EH (cell line): ENCODE measurements around the gene ZNF578.
"Not testable (repeated sequence)": the region's sequence is repeated elsewhere in the genome, so short reads cannot be mapped to it uniquely, and the experiment has no call there.

Experiments
- DNase-seq: peaks from one replicate; pipeline ENCODE4 v3.0.0-alpha.2; 2015; ENCODE audit warnings: low read depth

The ZNF578 gene

GRCh38 chr19:52516191-52516590, 62.8 kb downstream of the ZNF578 start:
- DNase-seq: no peak

DNA sequence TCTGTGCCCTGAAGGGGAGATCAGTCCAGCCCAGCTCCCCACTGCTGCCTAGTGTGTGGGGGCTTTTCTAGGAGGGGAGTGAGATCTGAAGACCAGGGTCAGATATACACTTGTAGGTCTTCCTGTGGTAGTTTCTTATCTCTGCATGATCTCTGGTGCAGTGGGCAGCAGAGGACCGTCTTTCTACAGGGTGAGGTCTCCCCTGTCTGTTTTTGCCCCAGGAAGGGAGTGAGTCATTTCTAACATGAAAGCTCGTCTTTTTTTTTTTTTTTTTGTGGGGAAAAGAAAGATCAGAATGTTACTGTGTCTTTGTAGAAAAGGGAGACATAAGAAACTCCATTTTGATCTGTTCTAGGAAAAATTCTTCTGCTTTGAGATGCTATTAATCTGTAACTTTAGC, 65.3 kb downstream of the ZNF578 start:
- DNase-seq: no peak

- DNase-seq: not testable (repeated sequence)
Observed at GRCh38 chr19:52519175-52519574, 65.8 kb downstream of the ZNF578 start.

GRCh38 chr19:52520013-52520412, 66.7 kb downstream of the ZNF578 start:
- no peak for DNase-seq

GRCh38 chr19:52522551-52522950, 69.2 kb downstream of the ZNF578 start:
- no peak for DNase-seq

DNA sequence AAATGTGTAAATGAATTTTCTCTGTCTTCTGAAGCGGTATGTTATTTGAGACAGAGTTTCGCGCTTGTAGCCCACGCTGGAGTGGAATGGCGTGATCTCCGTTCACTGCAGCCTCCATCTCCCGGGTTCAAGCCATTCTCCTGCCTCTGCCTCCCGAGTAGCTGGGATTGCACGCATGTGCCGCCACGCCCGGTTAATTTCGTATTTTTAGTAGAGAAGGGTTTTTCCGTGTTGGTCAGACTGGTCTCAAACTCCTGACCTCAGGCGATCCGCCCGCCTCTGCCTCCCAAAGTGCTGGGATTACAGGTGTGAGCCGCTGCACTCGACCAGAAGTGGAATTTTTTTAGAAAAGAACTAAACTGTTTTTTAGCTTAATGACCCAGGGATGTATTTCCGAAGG, 70.7 kb downstream of the ZNF578 start:
- no peak for DNase-seq

DNA sequence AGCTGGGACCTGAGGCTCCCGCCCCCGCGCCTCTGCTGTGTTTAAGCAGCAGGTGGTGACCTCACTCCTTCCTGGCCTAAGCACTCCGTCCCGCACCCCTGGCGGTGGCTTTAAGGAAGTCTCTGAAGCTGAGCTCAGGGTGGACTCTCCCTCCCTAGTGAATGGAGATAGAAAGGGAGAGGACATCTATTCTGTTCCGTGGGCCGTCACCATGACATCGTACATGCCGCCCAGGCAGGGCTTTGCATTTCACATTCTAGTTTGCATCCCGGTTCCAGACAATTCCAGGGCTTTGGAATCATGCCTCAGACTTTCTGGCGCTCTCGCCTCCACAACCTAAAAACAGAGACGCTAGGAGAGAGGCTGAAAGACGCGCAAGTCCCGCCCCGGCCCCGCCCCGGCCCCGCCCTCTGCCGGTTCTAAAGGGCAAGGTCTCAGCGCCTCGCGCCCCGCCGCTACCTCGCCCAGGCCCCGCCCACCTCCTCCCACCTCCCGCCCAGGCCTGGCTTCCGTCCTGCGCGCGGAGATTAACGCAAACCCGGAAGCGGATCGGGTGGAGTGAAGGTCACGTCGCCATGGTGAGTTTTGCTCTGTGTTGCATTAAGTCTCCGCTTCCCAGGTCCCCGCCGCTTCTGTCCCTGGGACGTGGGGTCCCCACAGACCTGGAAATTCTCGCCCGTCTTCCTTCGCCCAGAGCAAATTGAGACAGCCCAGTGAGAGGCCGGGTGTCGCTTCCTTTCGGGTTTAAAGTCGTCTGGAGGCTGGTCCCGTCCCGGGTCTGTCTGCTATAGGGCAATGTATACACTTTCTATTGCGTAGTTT, 74.0 kb downstream of the ZNF578 start, which contains the start of gene ZNF808:
TSS of gene ZNF808 (plus strand) at position 535 of the 822 bp plus-strand sequence. CDS start 15,617 bp downstream, outside the sequence.
- peak; percentile 89 for DNase-seq

GRCh38 chr19:52527956-52528351, 74.6 kb downstream of the ZNF578 start:
- peak; percentile 6 for DNase-seq

DNA sequence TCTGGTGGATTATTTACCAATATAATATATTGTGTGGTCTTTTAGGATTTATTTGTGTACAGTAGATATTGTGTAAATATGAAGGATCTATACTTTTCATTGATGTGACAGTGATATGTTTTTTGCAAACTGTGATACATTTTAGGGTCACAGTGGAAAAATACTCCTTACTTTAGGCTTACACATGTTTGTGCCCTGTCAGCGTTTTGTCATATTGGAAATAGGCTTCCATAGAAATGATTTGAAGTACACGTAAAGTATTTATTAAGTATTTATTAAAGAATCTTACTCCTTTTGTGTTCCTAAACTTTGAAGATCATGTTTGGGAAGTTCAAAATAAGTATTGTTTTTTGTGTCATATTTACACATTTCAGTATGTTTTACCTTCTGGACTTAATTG, 79.1 kb downstream of the ZNF578 start:
- DNase-seq: no peak

- no peak for DNase-seq
Observed at GRCh38 chr19:52533901-52534300, 80.5 kb downstream of the ZNF578 start.

GRCh38 chr19:52535385-52535770, 82.0 kb downstream of the ZNF578 start:
- DNase-seq: not testable (repeated sequence)

- DNase-seq: peak; percentile 83
Observed at GRCh38 chr19:52535771-52536447, 82.6 kb downstream of the ZNF578 start.

DNA sequence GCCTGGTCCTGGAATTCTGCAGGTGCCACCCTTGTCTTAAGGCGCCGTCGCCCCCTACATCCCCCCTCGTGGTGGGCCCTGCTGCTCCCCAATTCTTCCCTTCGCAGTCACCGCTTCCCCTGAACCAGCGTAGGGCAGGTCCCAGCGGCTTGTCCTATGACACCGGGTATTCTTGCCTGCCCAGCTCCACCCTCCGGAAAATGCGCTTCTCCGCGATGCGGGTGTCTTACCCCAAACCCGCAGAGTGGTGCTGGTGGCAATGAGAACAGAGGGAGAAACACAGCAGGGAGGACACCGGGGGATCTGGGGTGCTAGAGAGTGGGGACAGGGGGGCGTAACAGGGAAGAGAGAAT, 83.1 kb downstream of the ZNF578 start:
- DNase-seq: peak; percentile 21

- DNase-seq: not testable (repeated sequence)
Observed at GRCh38 chr19:52538815-52539214, 85.5 kb downstream of the ZNF578 start.

- DNase-seq: not testable (repeated sequence)
Observed at GRCh38 chr19:52541176-52541575, 87.8 kb downstream of the ZNF578 start.

DNA sequence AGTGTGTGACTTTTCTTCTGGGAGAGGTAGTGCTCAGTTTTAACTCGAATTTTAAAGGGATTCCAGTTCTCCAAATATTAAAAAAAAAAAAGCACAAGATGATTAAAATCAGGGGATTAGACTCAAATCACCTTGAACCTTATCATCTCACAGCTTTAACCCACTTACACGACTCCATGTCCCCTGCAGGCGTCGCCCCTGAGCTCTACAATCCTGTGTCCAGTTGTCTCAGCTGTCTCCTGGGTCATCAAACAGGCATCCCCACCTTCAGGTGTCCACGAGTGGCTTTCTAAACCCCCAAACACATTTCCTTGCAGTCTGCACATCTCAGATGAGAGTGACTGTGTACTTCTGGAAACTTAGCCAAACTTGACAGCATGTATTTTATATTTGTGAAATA, 88.3 kb downstream of the ZNF578 start:
- DNase-seq: no peak

DNA sequence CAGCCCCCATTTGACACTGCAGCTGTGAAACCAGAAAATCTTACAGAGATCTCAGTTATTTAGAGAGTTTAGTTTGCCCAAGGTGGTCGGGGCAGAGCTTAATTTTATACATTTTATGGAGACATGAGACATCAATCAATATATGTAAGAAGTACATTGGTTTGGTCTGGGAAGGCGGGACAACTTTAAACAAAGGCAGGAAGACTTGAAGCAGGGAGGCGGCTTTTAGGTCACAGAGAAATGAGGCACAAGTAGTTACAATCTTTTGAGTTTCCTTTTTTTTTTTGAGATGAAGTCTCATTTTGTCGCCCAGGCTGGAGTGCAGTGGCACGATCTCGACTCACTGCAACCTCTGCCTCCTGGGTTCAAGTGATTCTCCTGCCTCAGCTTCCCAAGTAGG, 89.2 kb downstream of the ZNF578 start:
- not testable (repeated sequence) for DNase-seq

DNA sequence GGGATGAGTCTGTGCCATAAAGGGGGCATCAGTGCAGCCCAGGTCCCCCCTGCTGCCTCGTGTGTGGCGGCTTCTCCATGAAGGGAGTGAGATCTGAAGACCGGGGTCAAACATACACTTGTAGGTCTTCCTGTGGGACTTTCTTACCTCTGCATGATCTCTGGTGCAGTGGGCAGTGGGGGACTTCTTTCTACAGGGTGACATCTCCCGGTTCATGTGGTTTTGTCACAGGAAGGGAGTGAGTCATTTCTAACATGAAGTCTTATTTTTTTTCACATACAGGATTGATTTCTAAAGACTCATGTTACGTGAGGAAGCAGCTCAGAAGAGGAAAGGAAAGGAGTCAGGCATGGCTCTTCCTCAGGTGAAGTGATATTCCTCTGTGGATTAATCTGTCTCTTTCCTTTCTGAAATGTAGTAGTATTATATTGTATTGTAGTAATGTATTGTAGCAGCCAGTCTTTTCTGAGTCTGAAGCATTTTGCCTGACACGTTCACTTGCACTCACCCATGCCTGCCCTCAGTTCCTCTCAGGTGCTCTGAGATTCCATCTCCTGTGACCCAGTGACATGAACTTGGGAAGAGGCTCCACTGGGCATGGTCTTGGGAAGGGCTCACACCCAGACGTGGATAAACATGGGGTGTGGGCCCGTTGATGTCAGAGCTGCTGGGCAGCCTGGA, 89.8 kb downstream of the ZNF578 start:
- no peak for DNase-seq

DNA sequence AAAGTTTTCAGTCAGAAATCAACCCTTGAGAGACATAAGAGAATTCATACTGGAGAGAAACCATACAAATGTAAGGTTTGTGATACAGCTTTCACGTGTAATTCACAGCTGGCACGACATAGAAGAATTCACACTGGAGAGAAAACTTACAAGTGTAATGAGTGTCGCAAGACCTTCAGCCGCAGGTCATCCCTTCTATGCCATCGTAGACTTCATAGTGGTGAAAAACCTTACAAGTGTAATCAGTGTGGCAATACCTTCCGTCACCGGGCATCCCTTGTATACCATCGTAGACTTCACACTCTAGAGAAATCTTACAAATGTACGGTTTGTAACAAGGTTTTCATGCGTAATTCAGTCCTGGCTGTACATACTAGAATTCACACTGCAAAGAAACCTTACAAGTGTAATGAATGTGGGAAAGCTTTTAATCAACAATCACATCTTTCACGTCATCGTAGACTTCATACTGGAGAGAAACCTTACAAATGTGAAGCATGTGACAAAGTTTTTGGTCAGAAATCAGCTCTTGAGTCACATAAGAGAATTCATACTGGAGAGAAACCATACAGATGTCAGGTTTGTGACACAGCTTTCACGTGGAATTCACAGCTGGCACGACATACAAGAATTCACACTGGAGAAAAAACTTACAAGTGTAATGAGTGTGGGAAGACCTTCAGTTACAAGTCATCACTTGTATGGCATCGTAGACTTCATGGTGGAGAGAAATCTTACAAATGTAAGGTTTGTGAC, 101.0 kb downstream of the ZNF578 start:
- no peak for DNase-seq

DNA sequence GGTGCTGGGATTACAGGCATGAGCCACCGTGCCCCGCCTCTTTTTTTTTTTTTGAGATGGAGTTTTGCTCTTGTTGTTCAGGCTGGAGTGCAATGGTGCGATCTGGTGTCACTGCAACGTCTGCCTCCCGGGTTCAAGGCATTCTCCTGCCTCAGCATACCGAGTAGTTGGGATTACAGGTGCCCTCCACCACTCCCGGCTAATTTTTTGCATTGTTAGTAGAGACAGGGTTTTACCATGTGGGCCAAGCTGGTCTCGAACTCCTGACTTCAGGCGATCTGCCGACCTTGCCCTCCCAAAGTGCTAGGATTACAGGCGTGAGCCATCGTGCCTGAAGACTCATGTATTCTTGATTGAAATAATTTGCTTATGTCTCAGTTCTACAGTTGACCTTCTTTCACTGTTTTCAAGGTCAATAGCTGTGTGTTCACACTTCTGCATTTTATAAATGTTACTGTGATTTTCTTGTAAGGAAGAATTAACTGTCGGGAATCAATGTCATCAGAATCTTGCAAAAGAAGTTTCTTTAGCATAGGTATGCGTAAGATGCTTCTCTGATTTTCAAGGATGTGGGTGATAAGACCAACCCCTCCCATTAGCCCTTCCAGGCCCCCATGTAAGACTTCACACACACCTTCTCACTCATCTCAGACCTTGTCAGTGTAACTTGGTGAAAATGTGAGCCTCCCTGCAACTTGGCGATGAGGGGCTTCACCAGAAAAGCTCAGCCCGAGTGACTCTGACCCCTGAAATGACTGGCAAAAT, 104.1 kb downstream of the ZNF578 start:
- DNase-seq: no peak

DNA sequence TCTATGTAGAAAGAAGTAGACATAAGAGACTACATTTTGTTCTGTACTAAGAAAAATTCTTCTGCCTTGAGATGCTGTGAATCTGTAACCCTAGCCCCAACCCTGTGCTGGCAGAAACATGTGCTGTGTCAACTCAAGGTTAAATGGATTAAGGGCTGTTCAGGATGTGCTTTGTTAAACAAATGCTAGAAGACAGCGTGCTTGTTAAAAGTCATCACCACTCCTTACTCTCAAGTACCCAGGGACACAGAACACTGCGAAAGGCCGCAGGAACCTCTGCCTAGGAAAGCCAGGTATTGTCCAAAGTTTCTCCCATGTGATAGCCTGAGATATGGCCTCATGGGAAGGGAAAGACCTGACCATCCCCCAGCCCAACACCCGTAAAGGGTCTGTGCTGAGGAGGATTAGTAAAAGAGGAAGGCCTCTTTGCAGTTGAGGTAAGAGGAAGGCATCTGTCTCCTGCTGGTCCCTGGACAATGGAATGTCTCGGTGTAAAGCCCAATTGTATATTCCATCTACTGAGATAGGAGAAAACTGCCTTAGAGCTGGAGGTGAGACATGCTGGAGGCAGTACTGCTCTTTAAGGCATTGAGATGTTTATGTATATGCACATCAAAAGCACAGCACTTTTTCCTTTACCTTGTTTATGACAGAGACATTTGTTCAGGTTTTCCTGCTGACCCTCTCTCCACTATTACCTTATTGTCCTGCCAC, 105.5 kb downstream of the ZNF578 start:
- DNase-seq: not testable (repeated sequence)
